IPS-NIHi7 (cell line): ENCODE results near the gene TNC.

Experiments used
- DNase-seq: peaks from one replicate; pipeline ENCODE4 v3.0.0; 2012; ENCODE audit warnings: mixed read lengths; ENCODE audit errors: extremely low spot score

TNC gene

DNA sequence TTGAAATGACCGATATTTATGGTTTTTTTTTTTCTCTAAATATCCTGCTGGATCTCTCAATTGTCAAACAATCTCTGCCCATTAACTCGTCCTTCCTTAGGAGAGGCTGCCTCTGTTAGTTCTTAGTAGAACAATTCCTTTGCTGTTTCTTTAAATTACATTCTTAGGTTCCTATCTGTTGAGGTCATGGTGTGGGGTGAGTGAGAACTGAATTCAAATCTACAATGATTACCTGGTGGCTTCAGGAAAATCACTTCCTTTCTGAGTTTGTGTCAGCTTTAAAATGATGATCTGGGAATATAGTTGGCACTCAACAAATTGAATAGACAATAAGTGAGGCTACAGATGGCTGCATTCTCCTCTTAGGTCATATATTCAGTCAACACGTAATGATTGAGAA lies 105.5 kb downstream of the TNC start:
- no peak for DNase-seq

DNA sequence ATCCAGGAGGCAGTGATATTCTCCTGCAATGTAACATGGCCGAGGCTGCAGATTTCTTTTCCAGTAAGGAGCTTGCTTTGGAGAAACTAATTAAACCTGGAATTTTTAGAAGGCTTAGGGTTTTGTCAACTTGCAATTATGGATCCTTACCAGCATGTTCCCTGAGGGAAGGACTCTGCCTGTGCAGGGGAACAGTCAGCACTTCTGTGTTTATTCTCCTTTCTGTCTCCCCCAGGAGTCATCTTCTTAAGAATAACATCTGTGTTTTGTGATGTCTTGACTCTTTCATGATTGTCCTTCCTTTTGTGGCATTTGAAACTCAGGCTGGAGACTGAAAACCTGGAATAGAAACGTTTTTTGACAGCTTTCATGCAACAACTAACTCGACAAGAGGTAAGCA lies 107.1 kb downstream of the TNC start:
- DNase-seq = no peak

- DNase-seq = no peak
Measured at GRCh38 chr9:115008536-115009270, 109.3 kb downstream of the TNC start.

- no peak for DNase-seq
Measured at GRCh38 chr9:115006660-115007059, 111.3 kb downstream of the TNC start.

- no peak for DNase-seq
Measured at GRCh38 chr9:115005322-115005721, 112.6 kb downstream of the TNC start.

DNA sequence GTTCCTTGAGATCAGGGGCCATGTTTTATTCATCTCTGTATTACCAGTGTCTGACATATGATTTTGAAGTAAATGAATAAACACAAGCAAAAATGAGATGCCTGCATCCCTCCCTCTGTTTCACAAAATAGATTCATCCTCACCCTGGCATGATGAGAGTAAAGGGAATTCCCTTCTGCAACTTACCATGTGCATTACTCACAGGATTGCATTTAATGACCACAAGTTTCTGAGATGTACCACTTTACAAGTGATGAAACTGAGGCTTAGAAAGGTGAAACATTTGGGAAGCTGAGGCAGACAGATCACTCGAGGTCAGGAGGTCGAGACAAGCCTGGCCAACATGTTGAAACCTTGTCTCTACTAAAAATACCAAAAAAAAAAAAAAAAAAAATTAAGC lies 113.4 kb downstream of the TNC start:
- DNase-seq = no peak

DNA sequence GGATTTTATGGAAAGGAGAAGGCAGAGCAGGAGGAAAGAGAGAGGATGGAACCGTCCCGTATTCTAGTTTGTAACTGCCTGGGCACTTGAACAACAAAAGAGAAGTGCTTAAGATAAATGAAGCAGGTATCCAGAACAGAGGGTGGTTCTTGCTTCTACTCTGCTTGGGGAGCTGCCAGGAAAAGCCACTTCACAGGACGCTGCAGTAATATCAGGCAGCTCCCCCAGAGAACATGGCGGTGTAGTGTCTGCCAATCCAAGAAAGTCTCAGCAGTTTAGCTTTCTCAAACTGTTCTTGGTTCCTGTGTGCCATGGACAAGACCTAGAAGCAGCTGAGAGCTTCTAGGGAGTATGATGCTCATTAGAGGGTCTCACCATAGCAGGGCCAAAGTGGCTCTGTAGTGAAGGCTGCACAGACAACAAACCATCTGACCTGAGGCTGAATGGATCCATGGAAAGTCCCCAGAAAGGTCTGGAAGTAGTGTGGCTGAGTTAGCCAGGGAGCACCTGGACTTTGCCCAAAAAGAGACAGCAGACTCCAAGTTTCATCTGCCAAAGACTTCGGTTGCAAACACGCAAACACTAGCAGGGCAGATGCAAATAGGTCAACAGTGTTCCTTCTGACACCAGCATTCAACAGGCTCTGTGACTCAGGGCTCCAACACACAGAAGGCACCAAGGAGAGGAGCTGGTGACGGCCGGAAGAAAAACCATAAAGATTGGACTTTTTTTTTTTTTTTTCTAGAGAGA lies 115.4 kb downstream of the TNC start:
- DNase-seq = no peak

DNA sequence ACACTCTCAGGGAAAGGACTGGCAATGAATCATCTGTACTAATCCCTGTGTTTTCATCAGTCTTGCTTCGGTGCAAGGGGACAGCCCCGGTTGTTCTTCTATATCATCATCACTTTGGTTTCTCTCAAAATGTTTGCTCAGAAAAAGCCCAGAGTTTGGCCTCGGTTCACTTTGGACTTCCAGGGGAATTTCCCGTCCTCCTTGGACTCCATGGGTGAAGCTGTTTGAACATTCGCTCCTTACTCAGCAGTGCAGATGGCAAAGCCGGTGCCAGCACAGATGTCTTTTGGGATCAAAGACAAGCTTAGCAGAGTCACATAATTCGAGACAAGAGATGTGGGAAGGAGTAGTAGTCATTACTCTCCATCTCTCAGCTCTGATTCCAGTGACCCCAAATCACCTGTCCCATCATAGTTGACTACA lies 117.7 kb downstream of the TNC start:
- no peak for DNase-seq

- no peak for DNase-seq
Measured at GRCh38 chr9:114998326-114998725, 119.6 kb downstream of the TNC start.

GRCh38 chr9:114995681-114996221 lies 122.2 kb downstream of the TNC start:
- no peak for DNase-seq

GRCh38 chr9:114994768-114995167 lies 123.2 kb downstream of the TNC start:
- no peak for DNase-seq

- DNase-seq = no peak
Measured at GRCh38 chr9:114991861-114992260, 126.1 kb downstream of the TNC start.

- DNase-seq = no peak
Measured at GRCh38 chr9:114990901-114991300, 127.1 kb downstream of the TNC start.

GRCh38 chr9:114989600-114990410 lies 128.2 kb downstream of the TNC start:
- no peak for DNase-seq

- no peak for DNase-seq
Measured at GRCh38 chr9:114988962-114989599, 128.9 kb downstream of the TNC start.

DNA sequence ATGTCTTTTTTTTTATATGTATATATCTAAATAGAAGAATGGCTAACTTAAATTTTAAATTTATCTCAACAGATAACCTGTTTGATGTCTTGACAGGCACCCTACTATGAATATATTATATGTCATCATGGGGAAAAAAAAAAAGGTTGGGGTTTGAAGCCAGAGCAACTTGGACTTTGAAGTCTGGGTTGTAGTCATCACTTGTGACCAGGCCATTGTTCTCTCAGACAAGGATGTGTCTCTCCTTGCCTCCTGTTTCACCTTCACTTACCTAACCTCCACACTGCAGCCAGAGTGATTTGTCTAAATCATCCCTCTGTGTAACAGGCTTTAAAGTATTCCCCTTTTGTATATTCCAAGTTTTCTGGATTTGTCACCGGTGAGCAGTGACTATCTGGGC lies 130.8 kb downstream of the TNC start:
- no peak for DNase-seq

DNA sequence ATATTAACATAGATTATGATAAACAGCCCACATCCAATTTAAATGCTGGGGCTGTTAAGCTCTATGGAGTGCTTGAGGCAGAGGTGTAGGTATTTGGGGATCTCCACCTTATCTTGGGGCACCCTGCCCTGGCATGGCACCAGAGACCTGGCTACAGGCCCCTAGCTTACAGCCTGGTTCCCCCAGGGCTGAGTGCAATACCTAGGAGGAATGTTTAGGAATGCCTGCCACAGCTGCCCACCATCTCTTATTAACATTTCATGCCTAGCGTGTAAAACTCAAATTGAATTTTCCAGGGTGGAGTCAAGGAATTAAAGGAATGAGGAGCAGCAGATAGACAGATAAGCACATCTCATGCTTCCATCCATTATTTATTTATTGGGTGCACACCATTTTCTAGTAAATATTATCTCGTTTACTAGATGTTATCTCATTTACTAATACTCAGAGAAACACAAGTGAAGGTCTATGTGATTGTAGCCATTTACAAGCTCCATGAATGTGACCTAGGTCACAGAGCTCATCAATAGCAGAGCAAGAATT lies 131.9 kb downstream of the TNC start:
- DNase-seq = no peak

DNA sequence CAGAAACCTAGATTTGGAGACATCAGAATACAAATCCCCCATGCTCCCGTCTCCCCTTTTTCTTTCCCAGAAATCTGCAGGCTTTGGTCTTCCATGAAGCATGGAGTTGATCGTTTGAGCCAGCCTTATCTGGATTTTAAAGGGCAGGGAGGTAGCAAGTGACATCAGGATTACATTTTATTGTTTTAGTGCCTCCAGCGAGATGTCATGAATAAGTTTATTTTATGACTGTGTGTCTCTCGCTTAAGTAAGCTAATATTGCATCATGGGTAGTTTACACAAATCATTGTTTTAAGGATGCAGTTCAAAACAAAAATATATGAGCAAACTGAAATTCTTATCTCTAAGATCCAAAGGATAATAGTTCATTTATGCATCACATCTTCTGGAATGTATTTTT lies 136.9 kb downstream of the TNC start:
- DNase-seq = no peak

- DNase-seq = no peak
Measured at GRCh38 chr9:114973216-114973615, 144.7 kb downstream of the TNC start.

DNA sequence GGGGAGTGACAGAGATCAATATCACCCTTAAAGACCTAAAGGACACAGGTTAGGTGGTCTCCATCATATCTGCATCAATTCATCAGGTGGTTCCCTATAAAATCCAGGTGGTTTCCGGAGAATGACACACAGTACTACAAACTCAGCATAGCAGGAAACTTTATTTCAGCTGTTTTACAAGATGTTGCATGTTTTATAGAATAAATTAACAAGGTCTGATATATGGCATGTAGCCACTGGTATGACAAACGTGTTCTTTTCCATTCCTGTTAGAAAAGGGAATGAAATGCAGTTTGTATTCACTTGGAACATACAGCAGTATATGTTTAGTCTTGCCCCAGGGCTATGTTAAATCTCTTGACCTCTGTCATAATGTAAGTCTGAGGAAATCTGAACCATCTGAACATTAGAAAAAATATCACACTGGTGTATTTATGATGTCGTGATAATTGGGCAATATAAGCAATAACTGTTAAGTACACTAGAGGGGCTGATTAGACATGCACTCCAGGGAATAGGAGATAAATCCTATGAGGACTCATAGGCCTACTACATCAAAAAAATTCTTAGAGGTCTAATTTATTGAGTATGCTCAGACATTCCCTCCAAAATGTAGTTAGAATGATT lies 145.3 kb downstream of the TNC start:
- DNase-seq = no peak
